ENCODE measurements around the gene PRKAG2. TPM values are rescaled to one million over a fixed set of nuclear protein-coding genes. Genes with fewer than 3 reads are reported as not detected.

PRKAG2 gene
- total RNA-seq, 4 donors from 2014 or later: 25.1 to 57.8 (median 46.7) TPM

DNA sequence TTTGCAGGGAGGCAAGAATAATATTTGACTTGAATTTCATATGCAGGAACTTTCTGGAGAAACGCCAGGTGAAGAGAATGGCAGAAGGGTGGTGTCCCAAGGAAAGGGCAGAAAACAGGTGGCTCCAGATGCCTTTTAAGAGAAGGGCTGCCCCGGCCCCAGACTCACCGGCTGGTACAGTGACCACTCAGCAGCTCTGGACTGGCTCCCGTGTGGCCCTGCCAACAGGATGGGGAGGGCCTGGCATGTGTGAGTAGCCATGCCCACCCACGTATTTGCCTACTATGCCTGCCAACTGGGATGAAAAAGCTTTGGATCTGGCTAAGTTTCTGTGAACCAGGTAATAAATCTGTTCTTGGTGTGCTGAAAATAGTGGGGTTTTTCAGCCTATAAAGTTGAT, 159.5 kb downstream of the PRKAG2 start:
- 53 to 69% methylated on average over 3 to 5 of the region's 5 CpGs for WGBS, 2 donors (ENCODE audit: low coverage in 1 of 2)

GRCh38 chr7:151716323-151716722, 160.6 kb downstream of the PRKAG2 start:
- no peak overlapping the region for H3K4me3 ChIP-seq
- no peaks in the 10 kb centered on the region for H3K36me3 ChIP-seq
- TF ChIP-seq, protein P1, sequence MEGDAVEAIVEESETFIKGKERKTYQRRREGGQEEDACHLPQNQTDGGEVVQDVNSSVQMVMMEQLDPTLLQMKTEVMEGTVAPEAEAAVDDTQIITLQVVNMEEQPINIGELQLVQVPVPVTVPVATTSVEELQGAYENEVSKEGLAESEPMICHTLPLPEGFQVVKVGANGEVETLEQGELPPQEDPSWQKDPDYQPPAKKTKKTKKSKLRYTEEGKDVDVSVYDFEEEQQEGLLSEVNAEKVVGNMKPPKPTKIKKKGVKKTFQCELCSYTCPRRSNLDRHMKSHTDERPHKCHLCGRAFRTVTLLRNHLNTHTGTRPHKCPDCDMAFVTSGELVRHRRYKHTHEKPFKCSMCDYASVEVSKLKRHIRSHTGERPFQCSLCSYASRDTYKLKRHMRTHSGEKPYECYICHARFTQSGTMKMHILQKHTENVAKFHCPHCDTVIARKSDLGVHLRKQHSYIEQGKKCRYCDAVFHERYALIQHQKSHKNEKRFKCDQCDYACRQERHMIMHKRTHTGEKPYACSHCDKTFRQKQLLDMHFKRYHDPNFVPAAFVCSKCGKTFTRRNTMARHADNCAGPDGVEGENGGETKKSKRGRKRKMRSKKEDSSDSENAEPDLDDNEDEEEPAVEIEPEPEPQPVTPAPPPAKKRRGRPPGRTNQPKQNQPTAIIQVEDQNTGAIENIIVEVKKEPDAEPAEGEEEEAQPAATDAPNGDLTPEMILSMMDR (IDR thresholded peaks at IDR 0.05): no peak
- TF ChIP-seq POLR2A (IDR thresholded peaks at IDR 0.05): no peak
- TF ChIP-seq EP300 (IDR thresholded peaks at IDR 0.05; ENCODE audit: low read depth): no peak
- TF ChIP-seq POLR2AphosphoS5 (IDR thresholded peaks at IDR 0.05): no peak
- in situ Hi-C loops (cut with MboI; ENCODE audit: low pct_ligation_motif_present in 1 of 4, low pct_unique_long_range_greater_than_20kb in 1 of 4, low sequenced_read_pairs in 3 of 4): no loop called here
- H3K9me3 ChIP-seq: no peaks in the 10 kb centered on the region
- no peaks in the 10 kb centered on the region for H3K27me3 ChIP-seq
- intact Hi-C loops (cut with DNase I; ENCODE audit: low total_unique reads): no loop called here
- H3K27ac ChIP-seq: peak overlapping the region in 3 of 4 donors; percentile 24 to 48 (median 31)
- WGBS, 2 donors (ENCODE audit: low coverage in 1 of 2): 57% methylated on average over 5 of the region's 5 CpGs; no CpG with 5 or more reads in 1 of the 2 donors
- DNase-seq: peak; percentile 63
- peaks cover 0 to 28% (median 9%) of the 10 kb centered on the region in 4 donors for H3K4me1 ChIP-seq

More for the DNA sequence above, 159.5 kb downstream of the PRKAG2 start:
- intact Hi-C loops (cut with DNase I; ENCODE audit: low total_unique reads) (no loop called here), in situ Hi-C loops (cut with MboI; ENCODE audit: low pct_ligation_motif_present in 1 of 4, low pct_unique_long_range_greater_than_20kb in 1 of 4, low sequenced_read_pairs in 3 of 4) (no loop called here)
- H3K4me3 ChIP-seq: no peak overlapping the region
- peaks cover 0 to 30% (median 9%) of the 10 kb centered on the region in 4 donors for H3K4me1 ChIP-seq
- H3K27ac ChIP-seq: no peak overlapping the region
- H3K27me3 ChIP-seq: no peaks in the 10 kb centered on the region
- no peaks in the 10 kb centered on the region for H3K36me3 ChIP-seq
- no peaks in the 10 kb centered on the region for H3K9me3 ChIP-seq
- TF ChIP-seq, protein P1 (IDR thresholded peaks at IDR 0.05): no peak
- TF ChIP-seq POLR2AphosphoS5 (IDR thresholded peaks at IDR 0.05) (no peak), POLR2A (IDR thresholded peaks at IDR 0.05) (no peak), EP300 (IDR thresholded peaks at IDR 0.05; ENCODE audit: low read depth) (no peak)
- no peak for DNase-seq

- Histone ChIP-seq H3K9me3 (no peaks in the 10 kb centered on the region), H3K4me1 (peaks cover 0 to 24% (median 9%) of the 10 kb centered on the region in 4 donors), H3K27ac (peak overlapping the region in 3 of 4 donors; percentile 24 to 48 (median 31)), H3K36me3 (no peaks in the 10 kb centered on the region), H3K27me3 (no peaks in the 10 kb centered on the region), H3K4me3 (no peak overlapping the region)
- TF ChIP-seq POLR2A (IDR thresholded peaks at IDR 0.05): no peak
- TF ChIP-seq POLR2AphosphoS5 (IDR thresholded peaks at IDR 0.05): no peak
- no peak for TF ChIP-seq EP300 (IDR thresholded peaks at IDR 0.05; ENCODE audit: low read depth)
- TF ChIP-seq, protein P1 (IDR thresholded peaks at IDR 0.05): no peak
- in situ Hi-C loops (cut with MboI; ENCODE audit: low pct_ligation_motif_present in 1 of 4, low pct_unique_long_range_greater_than_20kb in 1 of 4, low sequenced_read_pairs in 3 of 4) (no loop called here), intact Hi-C loops (cut with DNase I; ENCODE audit: low total_unique reads) (no loop called here)
- peak; percentile 46 for DNase-seq
- WGBS, 2 donors (ENCODE audit: low coverage in 1 of 2): 43 to 61% methylated on average over 8 to 14 of the region's 14 CpGs
Observed at GRCh38 chr7:151715666-151716315, 161.1 kb downstream of the PRKAG2 start.

DNA sequence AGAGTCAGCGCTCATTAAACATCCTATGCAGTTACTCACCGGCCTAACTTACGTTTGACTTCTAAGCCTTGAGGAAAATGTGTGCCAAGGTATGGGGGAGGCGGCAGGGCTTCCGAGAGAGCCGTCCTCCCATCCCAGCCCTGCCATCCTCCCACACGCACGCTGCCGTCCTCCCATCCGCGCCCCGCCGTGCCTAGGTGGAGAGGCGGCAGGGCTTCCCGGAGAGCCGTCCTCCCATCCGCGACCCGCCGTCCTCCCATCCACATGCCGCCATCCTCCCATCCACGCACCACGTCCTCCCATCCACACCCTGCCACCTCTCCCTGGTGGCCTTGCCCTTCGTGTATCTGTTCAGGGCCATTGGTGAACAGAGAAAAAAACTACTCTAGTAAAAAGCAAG, 162.7 kb downstream of the PRKAG2 start:
- DNase-seq: no peak
- in situ Hi-C loops (cut with MboI; ENCODE audit: low pct_ligation_motif_present in 1 of 4, low pct_unique_long_range_greater_than_20kb in 1 of 4, low sequenced_read_pairs in 3 of 4): no loop called here
- Histone ChIP-seq H3K9me3 (no peaks in the 10 kb centered on the region), H3K36me3 (no peaks in the 10 kb centered on the region), H3K4me3 (no peak overlapping the region), H3K4me1 (peaks cover 0 to 24% (median 9%) of the 10 kb centered on the region in 4 donors), H3K27me3 (no peaks in the 10 kb centered on the region), H3K27ac (no peak overlapping the region)
- no peak for TF ChIP-seq EP300 (IDR thresholded peaks at IDR 0.05; ENCODE audit: low read depth)
- no peak for TF ChIP-seq POLR2A (IDR thresholded peaks at IDR 0.05)
- TF ChIP-seq, protein P1 (IDR thresholded peaks at IDR 0.05): no peak
- no peak for TF ChIP-seq POLR2AphosphoS5 (IDR thresholded peaks at IDR 0.05)
- intact Hi-C loops (cut with DNase I; ENCODE audit: low total_unique reads): no loop called here
- 88% methylated on average over 23 of the region's 24 CpGs; no CpG with 5 or more reads in 1 of the 2 donors for WGBS, 2 donors (ENCODE audit: low coverage in 1 of 2)

Data from transverse colon (tissue), 4 donors.